ENCODE results near the gene VSIG2.

Gene VSIG2

DNA sequence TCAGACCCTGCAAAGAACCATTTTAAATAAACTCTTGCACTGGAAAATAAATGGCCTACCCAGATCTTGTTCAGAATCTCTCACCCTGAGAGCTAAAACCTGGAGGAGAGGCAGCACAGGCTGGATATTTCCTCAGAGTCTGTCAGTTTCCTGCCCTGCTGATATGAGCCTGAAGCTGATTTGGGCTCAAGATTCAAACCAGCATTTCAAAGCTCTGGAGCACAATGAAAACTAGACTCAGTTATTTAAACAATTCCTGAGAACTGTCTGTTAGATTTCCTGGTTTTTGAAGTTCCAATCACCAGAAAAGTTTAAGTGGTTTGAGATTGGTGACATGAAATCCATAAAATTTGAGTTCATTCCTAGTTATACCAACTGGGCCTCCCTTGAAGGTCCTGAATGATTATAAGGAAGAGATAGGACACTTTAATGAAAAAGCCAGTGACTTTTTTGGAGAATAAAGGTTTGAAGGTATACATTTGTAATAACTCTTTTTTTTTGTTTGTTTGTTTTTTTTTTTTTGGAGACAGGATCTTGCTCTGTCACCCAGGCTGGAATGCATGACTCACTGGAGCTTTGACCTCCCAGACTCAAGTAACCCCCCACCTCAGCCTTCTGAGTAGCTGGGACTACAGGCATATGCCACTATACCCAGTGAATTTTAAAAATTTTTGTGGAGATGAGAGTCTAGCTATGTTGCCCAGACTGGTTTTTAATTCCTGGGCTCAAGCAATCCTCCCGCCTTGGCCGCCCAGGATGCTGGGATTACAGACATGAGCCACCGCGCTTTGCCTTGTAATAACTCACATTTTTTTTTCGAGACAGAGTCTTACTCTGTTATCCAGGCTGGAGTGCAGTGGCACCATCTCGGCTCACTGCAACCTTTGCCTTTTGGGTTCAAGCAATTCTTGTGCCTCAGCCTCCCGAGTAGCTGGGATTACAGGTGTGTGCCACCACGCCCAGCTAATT lies 18.0 kb upstream of the VSIG2 start:
- no peaks in the 10 kb centered on the region for H3K9me2 ChIP-seq (ENCODE audit: low read depth, low read length)
- no peaks in the 10 kb centered on the region for H4K20me1 ChIP-seq (ENCODE audit: insufficient read depth, low read length)
- no peaks in the 10 kb centered on the region for H3K4me1 ChIP-seq (ENCODE audit: insufficient read depth, low read length, severe bottlenecking)
- H3F3A ChIP-seq (ENCODE audit: insufficient read depth, low read length) = no peaks in the 10 kb centered on the region
- H3K9ac ChIP-seq (ENCODE audit: low read length) = no peak overlapping the region
- H3K36me3 ChIP-seq (ENCODE audit: insufficient read depth, low read length) = no peaks in the 10 kb centered on the region
- no peaks in the 10 kb centered on the region for H3K9me3 ChIP-seq (ENCODE audit: low read length)
- H3K4me2 ChIP-seq (ENCODE audit: low read length) = no peak overlapping the region
- no peak overlapping the region for H3K27ac ChIP-seq (ENCODE audit: low read depth, low read length, poor library complexity, severe bottlenecking)
- TF ChIP-seq EZH2 (IDR thresholded peaks at IDR 0.05; ENCODE audit: borderline replicate concordance, low read length) = no peak
- TF ChIP-seq, protein P1, sequence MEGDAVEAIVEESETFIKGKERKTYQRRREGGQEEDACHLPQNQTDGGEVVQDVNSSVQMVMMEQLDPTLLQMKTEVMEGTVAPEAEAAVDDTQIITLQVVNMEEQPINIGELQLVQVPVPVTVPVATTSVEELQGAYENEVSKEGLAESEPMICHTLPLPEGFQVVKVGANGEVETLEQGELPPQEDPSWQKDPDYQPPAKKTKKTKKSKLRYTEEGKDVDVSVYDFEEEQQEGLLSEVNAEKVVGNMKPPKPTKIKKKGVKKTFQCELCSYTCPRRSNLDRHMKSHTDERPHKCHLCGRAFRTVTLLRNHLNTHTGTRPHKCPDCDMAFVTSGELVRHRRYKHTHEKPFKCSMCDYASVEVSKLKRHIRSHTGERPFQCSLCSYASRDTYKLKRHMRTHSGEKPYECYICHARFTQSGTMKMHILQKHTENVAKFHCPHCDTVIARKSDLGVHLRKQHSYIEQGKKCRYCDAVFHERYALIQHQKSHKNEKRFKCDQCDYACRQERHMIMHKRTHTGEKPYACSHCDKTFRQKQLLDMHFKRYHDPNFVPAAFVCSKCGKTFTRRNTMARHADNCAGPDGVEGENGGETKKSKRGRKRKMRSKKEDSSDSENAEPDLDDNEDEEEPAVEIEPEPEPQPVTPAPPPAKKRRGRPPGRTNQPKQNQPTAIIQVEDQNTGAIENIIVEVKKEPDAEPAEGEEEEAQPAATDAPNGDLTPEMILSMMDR (IDR thresholded peaks at IDR 0.05; ENCODE audit: low read length) = no peak
- no peak overlapping the region for H2AFZ ChIP-seq (ENCODE audit: low read length)
- H3K79me2 ChIP-seq (ENCODE audit: insufficient read depth, low read length) = no peaks in the 10 kb centered on the region
- H3K4me3 ChIP-seq (ENCODE audit: low read depth, low read length, poor library complexity, severe bottlenecking) = no peak overlapping the region
- H3K27me3 ChIP-seq (ENCODE audit: insufficient read depth, low read length) = no peaks in the 10 kb centered on the region

DNA sequence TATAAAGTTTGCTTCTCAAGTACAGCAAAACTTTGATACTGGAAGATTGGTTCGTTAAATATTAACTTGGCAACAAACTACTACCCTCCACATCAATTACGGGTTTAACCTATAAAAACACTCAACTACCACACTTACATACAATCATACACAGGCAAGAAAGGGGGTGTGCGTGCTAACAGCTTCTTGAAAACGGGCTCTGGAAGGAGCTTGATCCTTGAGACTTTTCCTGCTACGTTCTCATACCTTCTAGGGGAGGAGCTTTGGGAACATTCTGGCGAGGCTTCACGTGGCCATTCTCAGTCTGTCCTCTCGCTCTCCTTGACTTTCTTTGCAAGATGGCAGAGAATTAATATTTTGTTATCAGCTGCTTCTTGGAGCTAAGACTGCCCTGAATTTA lies 16.9 kb upstream of the VSIG2 start:
- H3K4me1 ChIP-seq (ENCODE audit: insufficient read depth, low read length, severe bottlenecking) = peaks cover 3% of the 10 kb centered on the region

DNA sequence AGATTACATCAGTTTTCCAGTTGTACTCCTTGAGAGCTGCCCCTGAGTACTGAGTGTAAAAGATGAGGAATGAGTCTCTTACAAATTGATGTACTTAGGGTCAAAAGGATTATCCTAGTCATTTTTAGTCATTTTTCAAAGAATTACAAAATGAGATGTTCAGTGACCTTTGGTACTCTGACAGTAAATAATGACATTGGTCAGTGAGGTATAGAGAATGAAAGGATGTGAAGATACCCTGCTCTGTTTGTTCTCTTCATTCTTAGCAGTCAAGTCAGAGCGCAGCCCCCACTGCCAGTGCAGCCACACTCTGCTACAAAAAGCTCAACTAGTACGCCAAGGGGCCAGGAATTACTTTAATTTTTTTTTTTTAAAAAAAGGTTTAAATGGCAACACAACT lies 14.1 kb upstream of the VSIG2 start:
- Histone ChIP-seq H3K4me2 (ENCODE audit: low read length) (no peak overlapping the region), H3K4me1 (ENCODE audit: insufficient read depth, low read length, severe bottlenecking) (peaks cover 16% of the 10 kb centered on the region), H2AFZ (ENCODE audit: low read length) (no peak overlapping the region), H3K27ac (ENCODE audit: low read depth, low read length, poor library complexity, severe bottlenecking) (no peak overlapping the region), H3K9me2 (ENCODE audit: low read depth, low read length) (no peaks in the 10 kb centered on the region), H3F3A (ENCODE audit: insufficient read depth, low read length) (no peaks in the 10 kb centered on the region), H3K79me2 (ENCODE audit: insufficient read depth, low read length) (no peaks in the 10 kb centered on the region), H3K9me3 (ENCODE audit: low read length) (no peaks in the 10 kb centered on the region), H3K36me3 (ENCODE audit: insufficient read depth, low read length) (no peaks in the 10 kb centered on the region), H3K9ac (ENCODE audit: low read length) (no peak overlapping the region), H4K20me1 (ENCODE audit: insufficient read depth, low read length) (no peaks in the 10 kb centered on the region), H3K27me3 (ENCODE audit: insufficient read depth, low read length) (0 out of 2 replicates have a peak, but pooled peaks cover 7% of the 10 kb centered on the region), H3K4me3 (ENCODE audit: low read depth, low read length, poor library complexity, severe bottlenecking) (no peak overlapping the region)
- no peak for TF ChIP-seq EZH2 (IDR thresholded peaks at IDR 0.05; ENCODE audit: borderline replicate concordance, low read length)
- TF ChIP-seq, protein P1 (IDR thresholded peaks at IDR 0.05; ENCODE audit: low read length) = no peak

More for the DNA sequence above, 16.9 kb upstream of the VSIG2 start:
- H3F3A ChIP-seq (ENCODE audit: insufficient read depth, low read length) = no peaks in the 10 kb centered on the region
- H4K20me1 ChIP-seq (ENCODE audit: insufficient read depth, low read length) = no peaks in the 10 kb centered on the region
- no peak overlapping the region for H3K4me2 ChIP-seq (ENCODE audit: low read length)
- no peak overlapping the region for H3K4me3 ChIP-seq (ENCODE audit: low read depth, low read length, poor library complexity, severe bottlenecking)
- no peaks in the 10 kb centered on the region for H3K79me2 ChIP-seq (ENCODE audit: insufficient read depth, low read length)
- H3K9ac ChIP-seq (ENCODE audit: low read length) = no peak overlapping the region
- H3K9me2 ChIP-seq (ENCODE audit: low read depth, low read length) = no peaks in the 10 kb centered on the region
- no peaks in the 10 kb centered on the region for H3K9me3 ChIP-seq (ENCODE audit: low read length)
- no peak overlapping the region for H3K27ac ChIP-seq (ENCODE audit: low read depth, low read length, poor library complexity, severe bottlenecking)
- no peaks in the 10 kb centered on the region for H3K27me3 ChIP-seq (ENCODE audit: insufficient read depth, low read length)
- TF ChIP-seq EZH2 (IDR thresholded peaks at IDR 0.05; ENCODE audit: borderline replicate concordance, low read length) = no peak
- TF ChIP-seq, protein P1 (IDR thresholded peaks at IDR 0.05; ENCODE audit: low read length) = no peak
- H3K36me3 ChIP-seq (ENCODE audit: insufficient read depth, low read length) = no peaks in the 10 kb centered on the region
- H2AFZ ChIP-seq (ENCODE audit: low read length) = no peak overlapping the region
